ENCODE results near the gene MACROD2.

Gene MACROD2

GRCh38 chr20:14375416-14375985 is 380.2 kb downstream of the MACROD2 start:
- no peak for DNase-seq (ENCODE audit: low read depth)

GRCh38 chr20:14378326-14378725 is 383.0 kb downstream of the MACROD2 start:
- no peak for TF ChIP-seq CTCF (conservative IDR thresholded peaks at IDR 0.05; ENCODE audit: low read length)
- no peak for DNase-seq (ENCODE audit: low read depth)
- no peak overlapping the region for H3K4me3 ChIP-seq (ENCODE audit: low read length)

More at GRCh38 chr20:14375416-14375985, 380.2 kb downstream of the MACROD2 start:
- TF ChIP-seq CTCF (conservative IDR thresholded peaks at IDR 0.05; ENCODE audit: low read length) = no peak
- H3K4me3 ChIP-seq (ENCODE audit: low read length) = no peak overlapping the region

- no peak for DNase-seq (ENCODE audit: low read depth)
- TF ChIP-seq CTCF (conservative IDR thresholded peaks at IDR 0.05; ENCODE audit: low read length) = no peak
- no peak overlapping the region for H3K4me3 ChIP-seq (ENCODE audit: low read length)
Measured at GRCh38 chr20:14383335-14383734, 388.0 kb downstream of the MACROD2 start.

- no peak overlapping the region for H3K4me3 ChIP-seq (ENCODE audit: low read length)
- no peak for DNase-seq (ENCODE audit: low read depth)
- TF ChIP-seq CTCF (conservative IDR thresholded peaks at IDR 0.05; ENCODE audit: low read length) = no peak
Measured at GRCh38 chr20:14384416-14385175, 389.3 kb downstream of the MACROD2 start.

- no peak for TF ChIP-seq CTCF (conservative IDR thresholded peaks at IDR 0.05; ENCODE audit: low read length)
- DNase-seq (ENCODE audit: low read depth) = no peak
- no peak overlapping the region for H3K4me3 ChIP-seq (ENCODE audit: low read length)
Measured at GRCh38 chr20:14385176-14385740, 389.9 kb downstream of the MACROD2 start.

GRCh38 chr20:14386726-14387125 is 391.4 kb downstream of the MACROD2 start:
- DNase-seq (ENCODE audit: low read depth) = no peak
- no peak overlapping the region for H3K4me3 ChIP-seq (ENCODE audit: low read length)
- TF ChIP-seq CTCF (conservative IDR thresholded peaks at IDR 0.05; ENCODE audit: low read length) = no peak
